IgD-negative memory B cell (primary cell): Measurements from ENCODE around the gene OR13H1. TPM values are rescaled to one million over a fixed set of nuclear protein-coding genes. Genes with fewer than 3 reads are reported as not detected.
"Not testable (repeated sequence)": the region's sequence is repeated elsewhere in the genome, so short reads cannot be mapped to it uniquely, and the experiment has no call there.

Experiments
- H3K27ac Mint-ChIP-seq, 3 donors: one replicate each; pipeline ENCODE4 v1.8.0; 2020 to 2022; ENCODE audit warnings: mild to moderate bottlenecking in 3 of 3, mixed read lengths in 3 of 3, moderate library complexity in 1 of 3
- H3K27me3 Mint-ChIP-seq: one replicate; pipeline ENCODE4 v1.8.0; 2021; ENCODE audit warnings: mixed read lengths
- H3K36me3 Mint-ChIP-seq: one replicate; pipeline ENCODE4 v1.8.0; 2020; ENCODE audit warnings: mild to moderate bottlenecking, mixed read lengths
- H3K4me1 Mint-ChIP-seq, 3 donors: one replicate each; pipeline ENCODE4 v1.8.0; 2020 to 2022; ENCODE audit warnings: mixed read lengths in 3 of 3, mild to moderate bottlenecking in 1 of 3
- H3K4me3 Mint-ChIP-seq, 4 donors: one replicate each; pipeline ENCODE4 v1.8.0; 2020 to 2022; ENCODE audit warnings: mild to moderate bottlenecking in 4 of 4, mixed read lengths in 4 of 4, moderate library complexity in 3 of 4
- H3K9me3 Mint-ChIP-seq, 3 donors: one replicate each; pipeline ENCODE4 v1.8.0; 2020 to 2021; ENCODE audit warnings: mixed read lengths in 3 of 3, mild to moderate bottlenecking in 1 of 3
- polyA plus RNA-seq: library from polyadenylated mRNA; unstranded; fragments of 300-500 nt; fragmentation: Illumina TruSeq; gene quantifications from one replicate; pipeline ENCODE4 v1.2.3, GENCODE V29; 2021

OR13H1 gene
- polyA plus RNA-seq, 1 donor from 2014 or later = not detected

- not testable (repeated sequence) for H3K27me3 Mint-ChIP-seq, H3K4me1 Mint-ChIP-seq, H3K27ac Mint-ChIP-seq, H3K4me3 Mint-ChIP-seq, H3K36me3 Mint-ChIP-seq, H3K9me3 Mint-ChIP-seq
These were observed 35.0 kb downstream of the OR13H1 start for GRCh38 chrX:131578735-131579367.

DNA sequence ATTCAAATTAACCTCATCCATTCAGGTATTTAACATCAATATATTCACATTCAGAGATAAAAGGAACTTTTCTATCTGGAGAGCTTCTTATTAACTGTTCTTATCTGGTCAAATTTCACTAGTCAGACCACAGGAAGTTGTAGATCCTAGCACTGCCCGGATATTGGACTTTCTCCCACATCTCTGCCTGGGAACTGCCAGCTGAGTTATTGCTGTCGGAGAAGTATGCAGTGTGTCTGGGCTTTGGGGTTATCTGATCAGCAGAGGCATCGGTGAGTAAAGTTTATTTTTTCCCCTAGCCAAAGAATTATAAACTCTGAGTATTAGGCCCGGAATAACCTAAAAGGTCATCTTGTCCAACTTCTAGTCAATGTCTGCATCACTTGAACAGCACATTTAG is 45.1 kb downstream of the OR13H1 start:
- no peak overlapping the region for H3K4me3 Mint-ChIP-seq
- H3K36me3 Mint-ChIP-seq = no peaks in the 10 kb centered on the region
- H3K4me1 Mint-ChIP-seq = no peaks in the 10 kb centered on the region
- H3K9me3 Mint-ChIP-seq = no peaks in the 10 kb centered on the region
- no peak overlapping the region for H3K27ac Mint-ChIP-seq
- no peaks in the 10 kb centered on the region for H3K27me3 Mint-ChIP-seq
